Lower leg skin (tissue), 4 donors: ENCODE results near the gene FAM53A. TPM values are rescaled to one million over a fixed set of nuclear protein-coding genes. Genes with fewer than 3 reads are reported as not detected.
A peak's percentile ranks its signal among the peaks of the same experiment; 100 is the strongest.

Experiments used
- DNase-seq, 2 donors: peaks; one replicate each; pipeline ENCODE4 v3.0.0-alpha.2; 2019; ENCODE audit warnings: low spot score in 2 of 2
- H3K4me3 ChIP-seq: fragments of 200-600 bp; sonication (generic); 2 replicates; pipeline ENCODE4 v1.5.1; 2017; ENCODE audit warnings: mild to moderate bottlenecking, low read depth; ENCODE audit not compliant: poor library complexity, severe bottlenecking
- POLR2A ChIP-seq, 2 donors: fragments of 450-650 bp; IDR thresholded peaks; one replicate each; pipeline ENCODE4 v1.6.1; 2016 to 2017; ENCODE audit warnings: antibody characterized with exemption in 2 of 2, mild to moderate bottlenecking in 1 of 2, moderate library complexity in 1 of 2
- WGBS, 2 donors: methylation state at CpG; one replicate each; pipeline ENCODE4 v1.1.5; 2018; 5-methylcytosine and 5-hydroxymethylcytosine counted together
- intact Hi-C: fragments of 100-400 bp; cut with DNase I; formaldehyde crosslinking; loops from one replicate; pipeline ENCODE4 v1.15.0; 2023; ENCODE audit warnings: low total_unique reads
- total RNA-seq, 4 donors: library from RNA; depleted of rRNA; stranded (reverse); fragments of >200 nt; gene quantifications; one replicate each; pipeline ENCODE4 v1.1.0, GENCODE V29; 2016
- TF ChIP-seq, protein P1 (sequence below), 3 donors: fragments of 450-650 bp; IDR thresholded peaks; one replicate each; pipeline ENCODE4 v1.5.1; 2016; ENCODE audit warnings: antibody characterized with exemption in 3 of 3, mild to moderate bottlenecking in 3 of 3, moderate library complexity in 2 of 3

Gene FAM53A
- total RNA-seq, 4 donors from 2014 or later: 1.2 to 7.5 (median 3.7) TPM

DNA sequence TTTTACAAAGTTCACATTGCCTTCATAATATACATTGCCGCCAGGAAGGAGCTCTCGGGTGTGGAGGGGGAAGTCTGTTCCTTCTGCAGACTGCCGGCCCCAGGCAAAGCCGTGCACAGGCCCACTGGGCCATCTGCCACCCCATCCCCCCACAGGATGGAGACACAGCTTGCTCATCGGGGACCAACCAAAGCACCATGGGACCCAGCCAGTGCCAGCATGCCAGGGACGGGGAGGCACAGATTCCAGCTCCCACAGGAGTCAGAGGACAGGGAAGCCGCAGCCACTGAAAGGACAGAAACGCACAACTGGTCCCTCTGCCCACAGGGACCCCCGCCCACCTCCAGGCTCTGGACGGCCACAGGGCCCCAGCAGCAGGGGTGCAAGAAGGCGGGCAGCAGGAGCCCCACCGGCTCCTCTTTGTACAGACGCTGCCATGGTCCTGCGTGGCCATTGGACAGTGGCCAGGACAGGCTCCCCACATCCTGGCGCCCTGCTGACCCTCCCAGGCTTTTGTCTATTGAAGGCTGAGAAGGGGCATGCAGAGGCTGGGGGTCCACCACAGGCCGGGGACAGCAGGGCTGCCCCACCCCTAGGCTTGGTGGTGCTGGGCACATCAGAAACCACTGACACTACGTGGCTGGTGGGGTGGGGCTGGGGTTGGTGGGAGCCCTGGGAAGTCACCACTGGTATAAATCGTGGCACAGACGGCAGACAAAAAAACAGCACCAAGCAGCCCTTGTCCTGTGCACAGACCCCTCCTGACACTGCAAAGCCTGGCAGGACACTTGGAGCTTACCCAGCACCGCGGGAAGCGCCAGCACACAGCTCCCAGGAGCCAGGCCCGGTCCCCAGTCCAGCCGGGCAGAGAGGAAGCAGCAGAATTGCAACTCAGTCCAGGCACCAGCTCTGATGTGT lies 89.0 kb downstream of the FAM53A start:
- intact Hi-C loops: no loop called here
- no peak overlapping the region for H3K4me3 ChIP-seq
- 69 to 73% methylated on average over 15 to 24 of the region's 24 CpGs for WGBS, 2 donors
- no peak for TF ChIP-seq POLR2A (IDR thresholded peaks at IDR 0.05)
- TF ChIP-seq, protein P1, sequence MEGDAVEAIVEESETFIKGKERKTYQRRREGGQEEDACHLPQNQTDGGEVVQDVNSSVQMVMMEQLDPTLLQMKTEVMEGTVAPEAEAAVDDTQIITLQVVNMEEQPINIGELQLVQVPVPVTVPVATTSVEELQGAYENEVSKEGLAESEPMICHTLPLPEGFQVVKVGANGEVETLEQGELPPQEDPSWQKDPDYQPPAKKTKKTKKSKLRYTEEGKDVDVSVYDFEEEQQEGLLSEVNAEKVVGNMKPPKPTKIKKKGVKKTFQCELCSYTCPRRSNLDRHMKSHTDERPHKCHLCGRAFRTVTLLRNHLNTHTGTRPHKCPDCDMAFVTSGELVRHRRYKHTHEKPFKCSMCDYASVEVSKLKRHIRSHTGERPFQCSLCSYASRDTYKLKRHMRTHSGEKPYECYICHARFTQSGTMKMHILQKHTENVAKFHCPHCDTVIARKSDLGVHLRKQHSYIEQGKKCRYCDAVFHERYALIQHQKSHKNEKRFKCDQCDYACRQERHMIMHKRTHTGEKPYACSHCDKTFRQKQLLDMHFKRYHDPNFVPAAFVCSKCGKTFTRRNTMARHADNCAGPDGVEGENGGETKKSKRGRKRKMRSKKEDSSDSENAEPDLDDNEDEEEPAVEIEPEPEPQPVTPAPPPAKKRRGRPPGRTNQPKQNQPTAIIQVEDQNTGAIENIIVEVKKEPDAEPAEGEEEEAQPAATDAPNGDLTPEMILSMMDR (IDR thresholded peaks at IDR 0.05): no peak
- no peak for DNase-seq

DNA sequence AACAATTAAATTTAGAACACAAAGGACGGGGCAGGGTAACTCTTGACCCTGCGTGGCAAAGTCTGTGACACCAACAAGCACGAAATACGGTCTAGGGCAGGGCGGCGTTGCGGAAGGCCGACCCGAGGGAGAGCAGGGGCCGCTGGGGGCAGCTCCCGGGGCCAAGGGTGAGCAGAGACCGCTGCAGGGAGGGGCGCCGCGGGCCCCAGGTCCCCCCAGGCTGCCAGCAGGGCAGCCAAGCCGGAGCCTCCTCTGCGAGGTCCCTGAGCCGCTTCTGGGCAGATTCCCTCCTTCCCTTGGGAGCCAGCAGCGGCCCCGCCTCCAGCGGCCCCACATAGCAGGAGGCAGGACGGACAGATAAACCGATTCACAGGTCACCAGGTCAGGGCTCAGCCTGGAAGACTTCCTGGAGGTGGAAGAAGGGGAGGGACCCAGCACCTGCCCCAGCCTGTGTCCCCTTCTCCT lies 90.2 kb downstream of the FAM53A start:
- WGBS, 2 donors: 26% methylated on average over 21 to 23 of the region's 23 CpGs
- TF ChIP-seq, protein P1 (IDR thresholded peaks at IDR 0.05): no peak
- no peak for TF ChIP-seq POLR2A (IDR thresholded peaks at IDR 0.05)
- intact Hi-C loops: no loop called here
- H3K4me3 ChIP-seq: no peak overlapping the region
- DNase-seq: no peak

DNA sequence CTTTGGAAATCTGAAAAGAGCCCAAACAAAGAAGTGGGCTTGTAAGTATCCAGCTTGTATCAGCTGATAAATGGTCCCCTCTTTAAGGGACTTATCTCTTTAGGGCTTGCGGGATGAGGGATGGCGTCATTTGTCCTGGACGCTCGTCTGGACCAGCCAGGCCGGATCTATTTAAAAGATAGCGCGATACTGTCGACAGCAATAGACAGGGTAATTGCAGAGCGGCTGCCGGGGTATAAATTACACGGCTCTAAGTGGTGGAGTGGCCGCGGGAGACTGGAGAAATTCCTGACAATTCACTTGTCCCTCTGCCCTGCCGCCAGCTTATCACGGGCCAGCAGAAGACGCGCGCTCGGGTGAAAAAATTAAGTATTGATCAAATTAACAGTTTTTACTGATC lies 90.7 kb downstream of the FAM53A start:
- intact Hi-C loops: no loop called here
- no peak for DNase-seq

GRCh38 chr4:1592709-1593417 lies 91.2 kb downstream of the FAM53A start:
- no peak for DNase-seq
- H3K4me3 ChIP-seq: no peak overlapping the region
- 73 to 88% methylated on average over 26 to 37 of the region's 62 CpGs for WGBS, 2 donors
- intact Hi-C loops: no loop called here
- TF ChIP-seq, protein P1 (IDR thresholded peaks at IDR 0.05): no peak
- TF ChIP-seq POLR2A (IDR thresholded peaks at IDR 0.05): no peak

More for the DNA sequence above, 90.7 kb downstream of the FAM53A start:
- TF ChIP-seq POLR2A (IDR thresholded peaks at IDR 0.05): no peak
- 38 to 43% methylated on average over 19 of the region's 19 CpGs for WGBS, 2 donors
- H3K4me3 ChIP-seq: no peak overlapping the region

- no peak for TF ChIP-seq POLR2A (IDR thresholded peaks at IDR 0.05)
- TF ChIP-seq, protein P1 (IDR thresholded peaks at IDR 0.05): no peak
- WGBS, 2 donors: 92 to 94% methylated on average over 32 to 34 of the region's 36 CpGs
- DNase-seq: no peak
- H3K4me3 ChIP-seq: no peak overlapping the region
- intact Hi-C loops: no loop called here
These were observed 91.9 kb downstream of the FAM53A start for GRCh38 chr4:1592068-1592708.

DNA sequence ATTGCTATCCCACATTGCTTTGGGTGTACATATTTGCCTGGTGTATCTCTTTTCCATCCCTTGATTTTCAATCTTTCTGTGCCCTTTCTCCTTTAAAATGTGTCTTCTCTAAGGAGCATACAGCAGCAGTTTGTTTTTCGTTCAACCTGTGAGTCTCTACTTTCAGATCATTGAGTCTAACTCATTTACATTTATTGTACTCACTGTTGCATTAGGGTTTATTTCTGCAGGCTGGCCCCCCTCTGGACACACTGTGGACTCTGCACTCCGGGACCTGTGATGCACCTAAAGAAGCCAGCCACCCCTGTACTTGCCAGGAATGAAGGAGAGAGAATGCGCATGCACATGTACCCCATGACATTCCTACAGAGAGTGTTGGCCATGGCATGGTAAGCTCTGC lies 93.0 kb downstream of the FAM53A start:
- 94 to 97% methylated on average over 3 of the region's 3 CpGs for WGBS, 2 donors
- intact Hi-C loops: no loop called here
- no peak overlapping the region for H3K4me3 ChIP-seq
- DNase-seq: peak in 1 of 2 donors; percentile 59
- no peak for TF ChIP-seq POLR2A (IDR thresholded peaks at IDR 0.05)
- TF ChIP-seq, protein P1 (IDR thresholded peaks at IDR 0.05): no peak
